Muscle of arm (tissue), 12 donors: ENCODE results near the gene DCTD. TPM values are rescaled to one million over a fixed set of nuclear protein-coding genes. Genes with fewer than 3 reads are reported as not detected.

Source experiments
- DNase-seq: peaks from one replicate; pipeline ENCODE4 v3.0.0-alpha.2; 2013
- polyA plus RNA-seq, 12 donors: library from polyadenylated mRNA; unstranded; fragments of 120-200 nt; gene quantifications; one replicate each; pipeline ENCODE4 v1.2.1, GENCODE V29; 2013; ENCODE audit not compliant: insufficient read length in 12 of 12

DCTD gene
- polyA plus RNA-seq, 12 donors: 59.1 to 79.4 (median 69.1) TPM; not detected in 1

- no peak for DNase-seq
These were observed 71.6 kb downstream of the DCTD start for GRCh38 chr4:182845618-182846017.

- no peak for DNase-seq
These were observed 73.3 kb downstream of the DCTD start for GRCh38 chr4:182843808-182844325.

- DNase-seq: no peak
These were observed 74.3 kb downstream of the DCTD start for GRCh38 chr4:182842759-182843390.

- DNase-seq: no peak
These were observed 75.0 kb downstream of the DCTD start for GRCh38 chr4:182842104-182842600.

- DNase-seq: no peak
These were observed 77.1 kb downstream of the DCTD start for GRCh38 chr4:182840108-182840507.

Other genes starting within 250 kb of the DCTD start
- gene WWC2, start 181.9 kb upstream of the DCTD start, polyA plus RNA-seq: 10 to 100 TPM in 11 of 12 donors, not detected in 1; 17.4 to 36.9 (median 21.4) TPM